Activated CD8-positive, alpha-beta memory T cell treated with anti-CD3 and anti-CD28 coated beads for 48 hours (primary cell): Measurements from ENCODE around the gene BICRA.
"Not testable (repeated sequence)": the region's sequence is repeated elsewhere in the genome, so short reads cannot be mapped to it uniquely, and the experiment has no call there.

Experiments used
- DNase-seq, 3 experiments: peaks; one replicate each; pipeline ENCODE4 v3.0.0-alpha.2; 2020; ENCODE audit warnings: low read depth in 2 of 3, low spot score in 2 of 3

The BICRA gene

GRCh38 chr19:47707135-47707925 lies 98.4 kb downstream of the BICRA start:
- peak; percentile 45 to 74 (median 52) for DNase-seq

GRCh38 chr19:47711652-47712242 lies 102.8 kb downstream of the BICRA start:
- no peak for DNase-seq

DNA sequence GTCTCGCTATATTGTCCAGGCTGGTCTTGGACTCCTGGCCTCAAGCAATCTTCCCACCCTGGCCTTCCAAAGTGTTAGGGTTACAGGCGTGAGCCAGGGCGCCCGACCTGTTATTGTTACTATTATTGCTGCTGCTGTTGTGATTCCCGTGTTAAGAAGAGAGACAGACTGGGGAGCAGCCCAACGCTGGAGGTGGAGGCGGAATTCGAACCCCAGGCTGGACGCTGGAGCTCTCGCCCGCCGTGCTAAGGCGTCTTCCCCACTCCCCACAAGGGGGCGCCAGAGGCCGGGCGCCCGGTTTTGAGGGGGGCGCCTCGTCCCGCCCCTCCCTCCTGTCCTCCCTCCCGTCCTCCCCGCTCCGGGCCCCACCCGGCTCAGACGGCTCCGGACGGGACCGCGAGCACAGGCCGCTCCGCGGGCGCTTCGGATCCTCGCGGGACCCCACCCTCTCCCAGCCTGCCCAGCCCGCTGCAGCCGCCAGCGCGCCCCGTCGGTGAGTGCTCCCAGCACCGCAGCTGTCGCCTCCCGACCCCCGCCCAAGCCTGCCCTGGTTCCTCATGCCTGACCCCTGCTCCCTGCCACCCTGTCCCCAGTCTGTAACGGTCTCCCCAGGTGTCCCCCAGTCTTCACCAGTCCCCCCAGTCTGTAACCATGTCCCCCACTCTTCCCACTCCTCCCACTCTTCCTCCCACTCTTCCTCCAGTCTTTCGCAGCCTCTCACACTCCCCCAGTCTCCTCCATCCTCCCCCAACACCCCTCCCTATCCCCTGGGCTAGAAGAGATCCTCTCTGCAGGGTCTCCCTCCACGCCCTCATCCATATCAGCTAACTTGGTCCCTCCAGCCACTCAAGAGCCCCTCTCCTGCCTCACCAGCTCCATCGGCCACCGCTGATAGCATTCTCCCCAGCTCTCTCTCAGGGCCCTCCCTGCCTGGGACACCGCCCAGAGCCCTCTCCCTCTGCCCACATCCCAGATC lies 104.4 kb downstream of the BICRA start, which contains the start of gene EHD2:
Gene EHD2, plus strand, starts transcription at position 377 of the 976 bp plus-strand sequence. CDS start 3,191 bp downstream, outside the sequence.
- peak; percentile 22 to 47 (median 26) for DNase-seq

DNA sequence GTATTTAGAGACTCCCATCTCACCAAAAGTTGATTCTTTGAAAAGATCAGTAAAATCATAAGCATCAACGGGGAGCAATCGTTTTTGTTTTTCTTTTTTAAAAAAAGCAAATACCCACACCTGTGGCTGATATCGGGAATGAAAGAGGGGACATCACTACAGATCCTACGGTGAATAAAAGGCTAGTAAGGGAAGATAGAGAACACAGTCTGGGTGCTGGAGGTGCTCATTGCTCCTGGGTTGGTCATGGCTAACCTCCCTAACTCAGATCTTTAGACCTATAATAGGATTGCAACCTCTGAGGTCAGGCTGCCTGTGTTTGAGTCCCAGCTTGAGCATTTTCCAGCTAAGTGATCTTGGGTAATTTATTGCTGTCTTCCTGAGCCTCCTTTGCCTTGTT lies 105.4 kb downstream of the BICRA start:
- DNase-seq, result no peak

DNA sequence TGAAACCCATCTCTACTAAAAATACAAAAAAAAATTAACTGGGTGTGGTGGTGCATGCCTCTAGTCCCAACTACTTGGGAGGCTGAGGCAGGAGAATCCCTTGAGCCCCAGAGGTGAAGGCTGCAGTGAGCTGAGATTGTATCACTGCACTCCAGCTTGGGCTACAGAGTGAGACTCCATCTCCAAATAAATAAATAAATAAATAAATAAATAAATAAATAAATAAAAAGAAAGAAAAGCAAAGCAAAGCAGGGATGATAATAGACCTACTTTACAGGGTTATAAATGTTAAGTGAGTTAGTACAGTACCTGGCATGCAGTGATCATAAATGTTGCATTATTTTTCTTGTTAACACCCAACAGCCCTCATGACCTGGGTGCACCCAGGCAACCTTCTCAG lies 105.9 kb downstream of the BICRA start:
- DNase-seq, result not testable (repeated sequence)

DNA sequence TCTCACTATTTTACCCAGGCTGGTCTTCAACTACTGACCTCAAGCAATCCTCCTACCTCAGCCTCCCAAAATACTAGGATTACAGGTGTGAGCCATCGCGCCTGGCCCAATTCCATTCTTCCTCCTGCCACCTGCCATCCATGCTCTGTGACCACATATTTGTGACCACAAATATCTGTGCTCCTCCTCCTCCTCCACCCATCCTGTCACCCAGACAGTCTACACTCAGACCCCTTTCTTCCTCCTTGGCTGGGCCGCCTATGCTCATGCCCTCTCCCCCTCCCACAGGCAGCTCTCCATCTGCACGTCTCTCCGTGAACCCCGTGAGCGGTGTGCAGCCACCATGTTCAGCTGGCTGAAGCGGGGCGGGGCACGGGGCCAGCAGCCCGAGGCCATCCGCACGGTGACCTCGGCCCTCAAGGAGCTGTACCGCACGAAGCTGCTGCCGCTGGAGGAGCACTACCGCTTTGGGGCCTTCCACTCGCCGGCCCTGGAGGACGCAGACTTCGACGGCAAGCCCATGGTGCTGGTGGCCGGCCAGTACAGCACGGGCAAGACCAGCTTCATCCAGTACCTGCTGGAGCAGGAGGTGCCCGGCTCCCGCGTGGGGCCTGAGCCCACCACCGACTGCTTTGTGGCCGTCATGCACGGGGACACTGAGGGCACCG lies 107.5 kb downstream of the BICRA start:
- DNase-seq, result no peak

DNA sequence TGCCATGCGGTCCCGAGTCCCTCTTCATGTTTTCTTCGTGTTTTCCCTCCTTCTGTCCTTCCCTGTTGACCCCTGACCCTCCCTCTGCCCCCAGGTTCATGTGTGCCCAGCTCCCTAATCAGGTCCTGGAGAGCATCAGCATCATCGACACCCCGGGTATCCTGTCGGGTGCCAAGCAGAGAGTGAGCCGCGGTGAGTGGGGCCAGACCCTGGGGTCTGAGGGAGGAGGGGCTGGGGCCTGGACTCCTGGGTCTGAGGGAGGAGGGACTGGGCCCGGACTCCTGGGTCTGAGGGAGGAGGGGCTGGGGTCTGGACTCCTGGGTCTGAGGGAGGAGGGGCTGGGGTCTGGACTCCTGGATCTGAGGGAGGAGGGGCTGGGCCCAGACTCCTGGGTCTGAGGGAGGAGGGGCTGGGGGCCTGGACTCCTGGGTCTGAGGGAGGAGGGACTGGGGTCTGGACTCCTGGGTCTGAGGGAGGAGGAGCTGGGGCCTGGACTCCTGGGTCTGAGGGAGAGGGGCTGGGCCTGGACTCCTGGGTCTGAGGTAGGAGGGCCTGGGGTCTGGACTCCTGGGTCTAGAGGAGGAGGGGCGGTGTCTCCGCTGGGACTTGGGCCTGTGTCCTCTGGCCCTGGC lies 109.6 kb downstream of the BICRA start:
- DNase-seq, result not testable (repeated sequence)

- no peak for DNase-seq
Measured at GRCh38 chr19:47719047-47719859, 110.3 kb downstream of the BICRA start.

DNA sequence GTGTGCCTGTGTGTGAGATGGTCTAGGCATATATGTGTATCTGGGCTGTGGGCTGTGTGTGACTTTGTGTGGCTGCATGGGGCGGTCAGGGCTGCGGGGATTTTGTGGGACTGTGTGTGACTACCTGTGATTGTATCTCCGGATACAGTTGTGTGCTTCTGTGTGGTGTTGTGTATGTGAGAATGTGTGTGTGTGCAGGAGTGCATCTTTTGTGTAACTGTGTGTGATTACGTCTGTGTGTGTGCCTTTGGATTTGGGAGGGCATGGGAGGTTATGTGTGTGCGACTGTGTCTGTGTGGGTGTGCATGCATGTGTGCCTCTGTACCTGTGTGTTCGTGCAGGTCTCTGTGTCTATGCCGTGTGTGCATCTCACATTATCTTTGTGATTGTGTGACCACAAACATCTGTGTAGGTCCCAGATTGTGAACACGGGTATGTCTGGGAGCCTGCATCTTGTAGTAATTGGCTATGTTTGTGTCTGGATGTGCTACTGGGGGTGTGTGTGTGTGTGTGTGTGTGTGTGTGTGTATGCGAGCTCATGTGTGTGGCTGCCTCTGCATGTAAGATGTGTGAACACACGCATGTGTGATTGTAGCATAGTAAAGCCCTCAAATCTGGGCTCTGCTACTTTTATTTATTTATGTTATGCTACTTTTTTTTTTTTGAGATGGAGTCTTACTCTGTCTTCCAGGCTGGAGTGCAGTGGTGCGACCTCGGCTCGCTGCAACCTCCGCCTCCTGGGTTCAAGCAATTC lies 111.9 kb downstream of the BICRA start:
- no peak for DNase-seq

DNA sequence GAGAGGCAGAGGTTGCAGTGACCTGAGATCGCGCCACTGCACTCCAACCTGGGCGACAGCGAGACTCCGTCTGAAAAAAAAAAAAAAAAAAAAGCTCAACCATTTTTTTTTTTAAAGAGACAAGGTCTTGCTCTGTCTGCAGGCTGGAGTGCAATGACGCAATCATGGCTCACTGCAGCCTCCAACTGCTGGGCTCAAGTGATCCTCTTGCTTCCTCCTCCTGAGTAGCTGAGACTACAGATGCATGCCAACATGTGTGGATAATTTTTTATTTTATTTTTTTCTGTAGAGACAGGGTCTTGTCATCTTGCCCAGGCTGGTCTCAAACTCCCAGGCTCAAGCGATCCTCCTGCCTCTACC lies 114.6 kb downstream of the BICRA start:
- no peak for DNase-seq

- no peak for DNase-seq
Measured at GRCh38 chr19:47725759-47726401, 116.9 kb downstream of the BICRA start.

DNA sequence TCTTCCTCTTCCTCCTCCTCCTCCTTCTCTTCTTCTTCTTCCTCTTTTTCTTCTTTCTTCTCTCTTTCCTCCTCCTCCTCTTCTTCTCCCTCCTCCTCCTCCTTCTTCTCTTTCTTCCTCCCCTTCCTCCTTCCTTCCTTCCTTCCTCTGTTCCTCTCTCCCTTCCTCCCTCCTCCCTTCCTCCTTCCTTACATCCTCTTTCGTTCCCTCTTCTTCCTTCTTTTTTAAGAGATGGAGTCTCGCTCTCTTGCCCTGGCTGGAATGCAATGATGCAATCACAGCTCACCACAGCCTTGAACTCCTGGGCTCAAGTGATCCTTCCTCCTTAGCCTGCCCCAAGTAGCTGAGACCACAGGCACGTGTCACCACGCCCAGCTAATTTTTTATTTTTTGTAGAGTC lies 117.5 kb downstream of the BICRA start:
- DNase-seq, result no peak

DNA sequence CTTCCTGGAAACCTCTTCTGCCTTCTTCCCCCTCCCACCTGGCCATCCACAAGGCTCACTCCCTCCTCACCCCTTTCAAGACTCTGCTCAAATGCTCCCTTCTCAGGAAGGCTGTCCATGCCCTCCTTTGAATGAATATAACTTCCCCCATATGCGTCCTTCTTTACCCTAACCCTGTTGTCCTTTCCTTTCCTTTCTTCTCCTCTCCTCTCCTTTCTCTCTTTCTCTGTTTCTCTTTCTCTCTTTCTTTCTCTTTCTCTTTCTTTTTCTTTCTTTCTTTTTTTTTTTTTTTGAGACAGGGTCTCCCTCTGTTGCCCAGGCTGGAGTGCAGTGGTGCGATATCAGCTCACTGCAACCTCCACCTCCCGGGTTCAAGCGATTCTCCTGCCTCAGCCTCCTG lies 119.4 kb downstream of the BICRA start:
- not testable (repeated sequence) for DNase-seq

- no peak for DNase-seq
Measured at GRCh38 chr19:47729468-47729798, 120.5 kb downstream of the BICRA start.

GRCh38 chr19:47729799-47730520 lies 121.0 kb downstream of the BICRA start:
- peak in 1 of 3 experiments; percentile 40 for DNase-seq

DNA sequence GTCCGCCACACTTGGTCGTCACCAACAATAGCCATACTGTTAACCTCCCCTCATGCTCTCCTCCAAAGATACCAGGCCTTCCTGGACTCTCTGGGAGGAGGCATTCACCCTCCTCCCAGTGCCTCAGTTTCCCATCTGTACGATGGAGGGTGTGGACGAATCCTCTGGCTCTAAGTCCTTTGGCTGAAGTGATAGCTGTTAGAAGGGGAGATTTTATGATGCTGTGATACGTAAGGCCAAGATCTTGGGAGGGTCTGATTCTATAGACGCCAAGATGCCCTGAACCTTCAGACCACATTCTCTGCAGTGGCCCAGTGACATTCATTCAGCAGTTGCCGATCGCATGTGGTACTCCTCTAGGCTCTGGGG lies 121.6 kb downstream of the BICRA start:
- DNase-seq, result no peak

DNA sequence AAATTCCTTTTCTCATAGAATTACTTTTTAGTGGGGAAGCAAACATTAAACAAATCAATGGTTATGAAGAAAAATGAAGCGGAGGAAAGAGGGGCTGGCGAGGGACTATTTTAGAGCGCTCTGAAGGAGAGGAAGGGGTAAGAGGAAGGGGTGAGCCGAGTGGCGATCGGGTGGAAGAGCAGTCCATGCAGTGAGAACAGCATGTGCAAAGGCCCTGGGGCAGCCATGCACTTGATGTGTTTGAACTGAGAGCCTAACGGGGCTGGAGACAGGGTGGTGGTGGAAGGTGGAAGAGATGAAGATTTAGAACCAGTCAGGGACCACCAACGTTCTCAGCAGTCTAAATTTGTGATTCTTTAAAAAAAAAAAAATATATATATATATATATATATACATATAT lies 122.0 kb downstream of the BICRA start:
- no peak for DNase-seq

- no peak for DNase-seq
Measured at GRCh38 chr19:47735131-47735530, 126.2 kb downstream of the BICRA start.
